GM08714 (cell line): Measurements from ENCODE around the gene BAG5.

ENCODE experiments used
- H3K4me3 ChIP-seq: fragments of 200-500 bp; sonication (Bioruptor generic); 2 replicates; pipeline ENCODE4 v1.5.1; 2014; ENCODE audit warnings: mild to moderate bottlenecking, low read length, inconsistent platforms
- ZNF274 ChIP-seq: IDR thresholded peaks from 2 replicates; pipeline ENCODE4 v1.6.1; 2012; ENCODE audit warnings: mild to moderate bottlenecking, low read depth, low read length

The BAG5 gene

DNA sequence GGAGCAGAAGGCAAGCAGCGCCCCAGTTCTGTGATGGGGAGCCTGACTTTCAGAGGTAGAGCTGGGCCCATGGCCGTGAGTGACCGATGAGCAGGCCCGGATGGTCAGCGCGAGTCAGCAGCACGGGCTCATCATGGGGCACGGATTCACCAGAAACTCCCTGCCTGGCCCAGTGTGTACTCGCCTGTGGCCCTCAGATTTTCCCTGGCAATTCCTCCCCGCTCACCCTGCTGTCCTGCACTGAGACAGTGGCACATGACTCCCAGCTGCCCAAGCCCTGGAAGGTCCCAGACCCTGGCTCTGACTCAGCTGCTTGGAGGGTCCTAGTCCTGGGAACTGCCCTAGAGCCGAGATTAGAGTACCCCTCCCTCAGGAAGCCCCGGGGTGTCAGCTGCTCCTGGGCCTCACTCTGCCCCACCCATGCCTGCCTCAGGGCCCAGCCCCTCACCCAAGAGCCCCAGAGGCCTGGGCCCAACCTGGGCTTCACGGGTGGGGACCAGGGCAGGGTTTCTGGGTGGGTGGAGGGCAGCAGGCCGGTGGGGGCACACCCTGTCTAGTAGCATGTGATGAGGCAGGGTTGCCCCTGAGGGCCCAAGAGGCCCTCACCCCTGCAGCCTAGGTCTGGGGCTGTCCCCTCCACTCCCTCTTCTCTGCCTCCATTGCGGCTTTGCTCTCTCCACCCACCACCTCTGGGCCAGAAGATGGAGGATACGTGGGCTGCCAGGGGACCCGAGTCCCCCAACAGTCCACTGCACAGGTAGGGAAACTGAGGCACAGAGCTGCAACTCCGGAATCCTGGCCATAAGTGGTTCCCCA, 25.1 kb downstream of the BAG5 start:
- no peak for TF ChIP-seq ZNF274
- H3K4me3 ChIP-seq: no peak overlapping the region

DNA sequence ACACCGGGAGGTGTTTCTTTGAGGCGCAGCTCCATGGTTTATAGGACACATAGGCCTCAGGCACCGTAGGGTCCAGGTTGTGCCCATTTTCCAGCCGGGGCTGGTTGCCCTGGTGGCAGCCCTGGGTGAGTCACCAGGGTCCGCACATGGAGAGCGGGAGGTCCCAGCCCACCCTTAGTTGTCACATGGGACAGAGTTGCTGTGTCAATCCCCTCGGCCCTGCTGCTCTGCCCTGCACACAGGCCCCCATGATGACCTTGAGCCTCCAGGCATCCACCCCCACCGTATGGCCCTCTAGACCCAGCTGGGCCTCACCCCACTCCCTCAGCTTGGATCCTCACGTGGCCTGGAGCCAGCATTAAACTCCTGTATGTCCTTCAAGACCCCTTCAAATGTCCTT, 25.8 kb downstream of the BAG5 start:
- no peak overlapping the region for H3K4me3 ChIP-seq
- TF ChIP-seq ZNF274: no peak

DNA sequence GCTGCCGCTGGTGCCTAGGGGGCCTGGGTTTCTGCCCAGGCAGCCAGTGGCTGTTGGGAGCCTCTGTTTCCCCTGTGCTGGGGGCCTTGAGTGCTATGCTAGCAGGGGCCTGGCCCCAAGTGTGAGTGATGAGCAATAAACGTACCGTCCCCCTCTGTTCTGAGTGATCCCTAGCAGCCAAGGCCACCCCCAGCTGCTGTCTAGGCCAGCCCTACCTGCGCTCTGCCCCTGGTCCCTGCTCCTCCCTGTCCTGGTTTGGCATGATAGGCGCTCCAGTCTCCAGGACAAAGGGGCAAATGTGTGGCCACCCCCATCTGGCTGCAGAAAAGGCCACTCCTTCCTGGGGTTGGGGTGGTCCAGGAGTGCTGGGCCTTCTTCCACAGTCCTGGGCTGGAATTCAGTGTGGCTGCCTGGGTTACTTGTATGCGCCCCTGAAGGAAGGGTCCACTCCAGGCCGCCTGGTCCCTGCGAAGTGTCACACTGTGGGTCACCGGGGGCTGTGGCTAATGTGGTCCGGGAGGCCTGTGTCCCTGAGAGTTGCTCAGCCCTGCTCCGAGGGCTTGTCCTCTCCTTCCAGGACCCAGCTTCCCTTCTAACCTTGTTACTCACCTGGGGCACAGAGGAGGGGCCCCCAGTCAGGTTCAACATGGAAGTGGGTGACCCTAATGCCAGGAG, 26.4 kb downstream of the BAG5 start:
- no peak for TF ChIP-seq ZNF274
- no peak overlapping the region for H3K4me3 ChIP-seq

DNA sequence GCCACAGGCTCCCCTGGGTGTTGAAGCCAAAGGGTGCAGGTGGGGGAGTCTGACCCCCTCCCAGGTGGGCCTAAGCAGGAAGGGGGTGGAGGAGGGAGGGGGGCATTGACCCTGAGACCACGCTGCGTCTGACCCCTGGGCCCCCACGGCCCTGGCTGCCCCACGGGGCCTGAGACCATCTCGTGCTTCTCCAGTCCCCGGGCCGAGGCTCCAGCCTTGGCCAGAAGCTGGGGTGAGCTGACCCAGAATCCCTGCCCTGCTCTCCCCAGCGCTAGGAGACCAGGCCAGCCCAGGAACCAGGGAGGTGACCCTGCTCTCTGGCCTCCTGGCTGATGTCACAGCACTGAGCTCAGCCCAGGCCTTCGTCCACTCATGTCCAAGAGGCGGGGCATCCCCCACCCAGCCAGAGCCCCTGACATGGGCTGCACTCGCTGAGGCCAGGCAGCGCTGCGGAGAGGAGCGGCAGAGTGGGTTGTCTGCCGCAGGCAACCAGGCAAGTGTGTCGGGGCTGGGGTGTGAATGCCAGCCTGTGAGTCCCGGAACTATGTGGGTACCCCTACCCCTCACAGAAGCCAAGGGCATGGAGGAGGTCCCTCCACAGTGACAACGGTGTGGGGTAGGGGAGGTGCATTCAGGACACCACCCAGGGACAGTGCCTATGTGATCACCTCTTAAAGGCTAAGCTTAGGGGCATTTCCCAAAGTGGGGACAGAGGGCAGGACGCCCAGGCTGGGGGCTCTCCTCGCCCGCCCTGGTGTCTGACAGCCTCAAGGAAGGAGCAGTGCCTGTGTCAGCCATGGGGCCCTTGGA, 27.2 kb downstream of the BAG5 start:
- H3K4me3 ChIP-seq: no peak overlapping the region
- TF ChIP-seq ZNF274: no peak

DNA sequence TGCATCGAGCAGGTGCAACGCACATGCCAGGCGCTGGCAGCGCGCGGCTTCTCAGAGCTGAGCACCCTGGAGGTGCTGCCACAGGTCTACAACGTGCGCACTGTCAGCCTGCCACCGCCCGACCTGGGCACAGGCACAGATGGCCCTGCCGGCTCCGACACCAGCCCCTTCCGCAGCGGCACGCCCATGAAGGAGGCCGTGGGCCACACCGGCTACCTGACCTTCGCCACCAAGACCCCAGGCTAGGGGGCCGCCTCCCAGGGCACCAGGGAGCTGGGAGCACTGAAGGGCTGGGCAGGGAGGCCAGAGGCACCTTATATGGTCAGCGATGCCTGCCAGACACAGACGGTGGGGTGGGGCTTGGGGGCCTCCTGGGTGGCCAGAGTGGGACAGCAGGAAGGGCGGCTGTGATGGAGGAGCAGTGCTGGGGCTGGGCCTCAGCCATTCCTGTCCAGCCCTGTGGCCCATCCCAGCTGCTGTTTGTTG, 27.8 kb downstream of the BAG5 start:
- no peak overlapping the region for H3K4me3 ChIP-seq
- no peak for TF ChIP-seq ZNF274

DNA sequence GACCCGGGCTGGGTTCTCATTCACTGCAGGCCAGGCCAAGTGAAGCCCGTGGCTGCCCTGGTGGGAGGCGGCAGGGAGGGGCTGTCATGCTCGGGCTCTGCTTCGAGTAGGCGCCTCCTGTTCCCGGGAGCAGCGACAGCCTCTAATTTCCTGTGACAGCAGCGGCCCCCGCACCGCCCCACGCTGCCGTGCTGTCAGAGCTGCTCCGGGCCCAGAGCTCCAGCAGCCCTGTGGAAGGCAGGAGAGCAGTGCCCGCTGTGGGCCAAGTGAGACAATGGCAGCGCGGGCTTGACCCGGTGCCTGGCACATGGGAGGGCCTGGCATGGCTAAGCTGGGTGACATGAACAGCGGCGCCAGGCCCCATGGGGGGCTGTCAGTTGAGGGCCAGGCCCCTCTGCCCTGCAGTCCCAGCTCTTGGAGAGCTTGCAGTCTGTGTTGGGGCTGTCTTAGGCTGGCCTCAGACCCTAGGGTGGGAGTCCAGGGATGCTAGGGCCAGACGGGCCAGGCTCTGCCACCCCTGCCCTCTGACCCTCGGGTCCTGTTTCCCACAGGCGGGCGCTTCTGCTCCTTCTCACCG, 28.4 kb downstream of the BAG5 start:
- no peak overlapping the region for H3K4me3 ChIP-seq
- TF ChIP-seq ZNF274: no peak

DNA sequence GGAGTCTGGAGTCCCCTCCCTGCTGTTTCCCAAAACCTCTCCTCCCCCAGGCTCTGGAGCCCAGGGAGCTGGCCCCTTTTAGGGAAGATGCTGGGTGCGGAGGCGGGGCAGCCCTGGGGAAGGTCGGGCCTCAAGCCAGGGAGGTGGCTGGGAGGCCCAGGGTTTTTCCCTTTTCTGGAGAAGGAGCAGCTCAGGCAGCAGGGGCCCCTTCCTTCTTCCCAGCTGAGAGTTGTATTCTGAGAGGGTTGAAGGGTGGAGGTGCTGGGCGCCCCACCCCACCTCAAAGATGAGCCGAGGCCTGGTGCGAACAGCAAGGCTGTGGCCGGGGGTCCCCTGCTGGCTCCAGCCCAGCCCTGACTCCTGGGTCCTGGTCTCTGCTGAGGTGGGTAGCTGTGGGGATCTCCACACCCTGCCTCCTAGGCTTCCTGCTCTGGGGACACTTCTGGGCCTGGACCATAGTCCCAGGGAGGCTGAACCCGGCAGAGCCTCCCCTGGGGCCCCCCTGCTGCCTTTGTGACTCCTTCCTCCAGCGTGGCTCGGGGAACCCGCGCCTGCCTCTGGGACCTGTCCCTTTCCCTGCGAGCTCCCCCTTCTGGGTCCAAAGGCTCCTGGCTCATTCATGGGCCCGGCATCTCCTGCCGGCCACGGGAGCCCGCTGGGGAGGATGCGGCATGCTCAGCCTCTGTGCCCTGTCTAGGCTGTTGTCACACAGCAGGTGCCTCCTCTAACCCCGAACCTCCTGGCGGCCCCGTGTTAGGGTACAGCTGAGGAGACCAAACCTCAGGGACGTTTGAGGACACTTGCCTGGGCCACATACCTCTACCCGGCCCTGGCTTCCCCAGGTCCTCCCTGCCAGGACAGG, 29.1 kb downstream of the BAG5 start:
- no peak for TF ChIP-seq ZNF274
- no peak overlapping the region for H3K4me3 ChIP-seq

DNA sequence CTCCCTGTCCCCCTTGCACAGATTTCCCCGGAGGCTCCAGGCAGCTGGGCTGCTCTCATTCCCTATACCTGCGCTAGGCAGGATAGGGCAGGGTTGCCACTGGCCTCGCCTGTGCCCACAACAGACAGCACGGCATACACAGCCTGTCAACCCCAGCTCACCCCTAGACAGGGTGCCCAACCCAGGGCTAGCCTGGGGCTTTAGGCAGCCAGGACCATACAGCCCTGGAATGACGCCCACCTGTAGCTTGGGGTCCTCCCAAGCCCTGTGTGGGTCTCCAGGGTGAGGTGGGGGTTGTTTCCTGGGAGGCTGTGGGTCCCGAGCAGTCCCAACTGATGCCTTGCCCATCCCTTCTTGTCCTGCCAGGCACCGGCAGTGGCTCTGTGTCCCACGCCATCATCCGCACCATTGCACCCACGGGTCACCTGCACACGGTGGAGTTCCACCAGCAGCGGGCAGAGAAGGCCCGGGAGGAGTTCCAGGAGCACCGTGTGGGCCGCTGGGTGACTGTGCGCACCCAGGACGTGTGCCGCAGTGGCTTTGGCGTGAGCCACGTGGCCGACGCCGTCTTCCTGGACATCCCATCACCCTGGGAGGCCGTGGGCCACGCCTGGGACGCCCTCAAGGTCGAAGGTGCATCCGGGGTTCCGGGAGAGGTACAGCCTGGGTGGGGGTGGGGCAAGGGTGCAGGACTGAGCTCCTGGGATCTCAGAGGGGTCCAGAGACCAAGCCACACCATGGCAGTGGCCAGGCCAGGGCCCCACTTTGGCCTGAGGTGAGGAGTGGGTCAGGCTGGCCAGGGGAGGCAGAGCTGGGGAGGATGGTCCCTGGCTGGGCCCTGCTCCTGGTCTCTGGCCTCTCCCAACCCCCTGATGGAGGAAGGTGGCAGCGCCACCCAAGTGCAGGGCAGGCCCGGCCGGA, 30.0 kb downstream of the BAG5 start:
- TF ChIP-seq ZNF274: no peak
- no peak overlapping the region for H3K4me3 ChIP-seq

DNA sequence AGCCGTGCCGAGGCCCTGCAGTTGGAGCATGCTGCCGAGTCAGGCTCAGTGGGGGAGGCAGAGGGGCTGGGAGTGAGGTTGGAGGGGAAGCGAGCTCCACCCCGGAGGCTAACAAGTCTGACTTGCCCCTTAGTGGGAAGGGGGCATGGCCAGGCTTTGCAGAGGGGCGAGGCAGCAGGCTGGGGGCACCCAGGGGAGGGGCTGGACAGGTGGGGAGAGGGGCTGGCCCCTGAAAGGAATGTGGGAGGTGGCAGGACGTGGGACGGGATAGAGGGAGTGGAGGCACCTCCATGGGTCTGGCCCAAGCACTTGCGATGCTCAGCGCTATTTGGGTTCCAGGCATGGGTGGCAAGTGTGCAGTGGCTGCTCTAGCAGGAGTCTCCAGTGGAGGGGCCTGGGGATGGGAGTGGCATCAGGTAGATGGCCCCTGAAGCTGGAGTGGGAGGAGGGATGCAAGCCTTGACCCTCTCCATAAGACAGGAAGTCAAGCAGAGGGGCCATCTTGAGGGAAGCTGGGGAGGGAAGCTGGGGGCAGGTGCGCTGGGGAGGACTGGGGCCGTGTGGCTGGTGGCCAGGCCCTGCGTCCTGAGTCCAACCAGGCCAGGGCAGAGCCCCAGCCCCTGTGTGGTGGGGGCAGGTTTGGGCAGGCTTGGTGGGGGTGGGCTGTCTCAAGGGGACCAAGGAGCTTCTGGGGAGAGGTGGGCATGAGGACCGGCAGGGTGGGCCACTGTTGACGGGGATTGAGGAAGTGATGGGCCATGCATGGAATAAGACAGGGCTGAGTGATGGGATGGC, 30.8 kb downstream of the BAG5 start:
- no peak for TF ChIP-seq ZNF274
- no peak overlapping the region for H3K4me3 ChIP-seq

DNA sequence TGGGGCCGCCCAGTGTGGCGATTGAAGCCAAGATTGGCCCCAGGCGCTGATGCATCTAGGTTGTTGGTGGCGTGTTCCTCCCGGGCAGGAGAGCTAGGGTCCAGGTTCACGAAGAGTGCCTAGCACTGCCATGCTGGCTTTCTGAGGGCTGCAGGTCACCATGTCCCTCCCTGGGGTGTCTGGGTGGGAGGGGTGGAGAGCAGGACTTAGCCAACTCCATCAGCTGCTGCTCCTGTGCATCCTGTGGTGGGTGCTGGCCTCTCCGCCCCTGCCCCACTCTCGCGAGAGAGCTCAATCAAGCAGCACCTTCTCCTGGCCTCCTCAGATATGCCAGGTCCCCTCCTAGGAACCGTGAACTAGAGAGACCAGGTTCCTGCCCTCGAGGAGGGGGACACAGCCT, 31.6 kb downstream of the BAG5 start:
- no peak overlapping the region for H3K4me3 ChIP-seq
- TF ChIP-seq ZNF274: no peak

DNA sequence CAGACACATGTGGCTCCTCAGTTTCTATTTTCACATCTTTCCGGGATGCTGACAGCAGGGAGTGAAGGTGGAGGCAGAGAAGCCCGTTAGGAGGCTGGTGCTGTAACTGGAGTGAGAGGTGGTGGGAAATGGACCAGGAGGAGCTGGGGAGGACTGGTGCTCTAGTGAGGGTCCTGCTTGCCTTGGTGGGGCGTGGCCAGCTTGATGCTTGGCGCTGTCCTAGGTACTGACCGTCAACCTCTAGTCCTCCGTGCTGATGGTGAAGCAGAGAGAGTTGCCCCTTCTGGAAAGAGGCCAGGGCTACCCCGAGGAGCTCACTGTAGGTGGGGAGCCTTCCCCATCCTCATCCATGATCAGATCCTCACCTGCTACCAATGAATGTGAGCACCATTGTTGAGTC, 32.1 kb downstream of the BAG5 start:
- TF ChIP-seq ZNF274: no peak
- peak overlapping the region; percentile 85; the same call in 1 of the 2 replicates for H3K4me3 ChIP-seq
